NCI-H2081 (cell line): ENCODE data around the gene KLHL24.
"Not testable (repeated sequence)": the region's sequence is repeated elsewhere in the genome, so short reads cannot be mapped to it uniquely, and the experiment has no call there.

ENCODE experiments used
- DNase-seq, 2 experiments: peaks; one replicate each; lab custom pipeline; 2025; lab: John Stamatoyannopoulos, UW

The KLHL24 gene

GRCh38 chr3:183635431-183636220 lies at the start of gene KLHL24:
TSS of gene KLHL24 (plus strand) at chr3:183635623. CDS start at chr3:183650357, 14,734 bp downstream.
- DNase-seq: peak; percentile 100

GRCh38 chr3:183586477-183586876 lies 48.9 kb upstream of the KLHL24 start:
- DNase-seq: no peak

GRCh38 chr3:183587336-183587735 lies 48.1 kb upstream of the KLHL24 start:
- DNase-seq: no peak

DNA sequence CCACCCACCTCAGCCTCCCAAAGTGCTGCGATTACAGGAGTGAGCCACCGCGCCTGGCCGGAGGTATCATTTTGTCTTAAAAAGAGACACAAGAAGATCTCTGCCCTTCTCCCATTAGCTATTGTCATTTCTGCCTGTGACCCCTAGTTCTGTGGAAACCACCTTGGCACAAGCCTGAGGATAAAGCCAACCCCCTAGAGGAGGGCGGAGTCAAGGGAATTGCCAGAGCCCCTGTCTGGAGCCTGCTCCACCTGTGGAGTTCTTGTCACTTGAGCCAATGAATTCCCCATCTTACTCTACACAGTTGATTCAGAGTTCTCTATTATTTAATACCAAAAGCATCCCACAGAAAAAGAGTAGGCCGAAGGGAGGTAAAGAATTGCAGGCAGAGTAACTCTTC lies 45.0 kb upstream of the KLHL24 start:
- DNase-seq: no peak

DNA sequence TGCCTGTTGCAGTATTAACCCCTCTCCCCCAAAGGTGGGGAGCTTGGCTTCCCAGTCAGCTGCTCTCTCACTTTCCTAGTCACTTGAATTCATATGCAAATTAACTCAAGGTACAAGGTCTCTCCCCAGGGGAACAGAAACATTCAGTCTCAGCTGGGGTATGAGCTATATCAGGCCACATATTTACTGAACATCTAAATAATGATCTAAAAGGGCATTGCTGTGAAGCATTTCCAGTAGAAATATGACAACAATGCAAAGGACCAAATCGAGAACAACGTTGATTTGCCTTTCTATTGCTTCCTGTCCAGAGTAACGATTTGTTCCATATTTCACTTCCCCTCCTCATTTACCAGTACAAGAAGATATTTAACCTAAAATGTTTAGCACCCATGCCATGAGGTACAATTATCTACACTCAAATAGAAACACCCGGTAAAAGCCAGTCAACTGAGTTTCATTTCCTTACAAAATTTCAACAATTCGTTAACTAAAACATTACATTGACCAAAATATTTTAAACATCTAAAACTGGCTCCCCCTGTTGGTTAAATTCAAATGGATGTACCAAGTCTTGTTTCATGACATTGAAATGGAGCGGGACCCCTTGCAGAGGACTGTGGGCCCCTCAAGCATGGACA lies 43.4 kb upstream of the KLHL24 start:
- no peak for DNase-seq

- no peak for DNase-seq
Observed at GRCh38 chr3:183592821-183593220, 42.6 kb upstream of the KLHL24 start.

DNA sequence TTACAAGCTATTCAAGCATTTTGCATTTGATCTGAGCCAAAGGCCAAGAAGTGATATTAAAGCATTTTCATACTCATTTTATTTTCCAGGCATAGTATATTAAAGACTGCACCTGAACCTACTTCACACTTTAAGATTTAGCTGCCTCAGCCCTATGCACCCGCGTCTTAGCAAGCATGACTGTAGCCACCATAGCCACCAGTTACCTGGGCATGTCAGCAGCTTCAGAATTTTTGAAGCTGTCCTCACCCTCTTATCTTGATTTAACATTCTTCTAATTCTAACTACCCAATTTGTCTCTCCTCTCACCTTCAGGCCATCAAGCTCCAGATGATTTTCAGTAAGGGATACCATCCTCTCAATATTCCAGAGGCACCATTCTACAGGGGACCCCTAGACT lies 40.8 kb upstream of the KLHL24 start:
- DNase-seq: no peak

DNA sequence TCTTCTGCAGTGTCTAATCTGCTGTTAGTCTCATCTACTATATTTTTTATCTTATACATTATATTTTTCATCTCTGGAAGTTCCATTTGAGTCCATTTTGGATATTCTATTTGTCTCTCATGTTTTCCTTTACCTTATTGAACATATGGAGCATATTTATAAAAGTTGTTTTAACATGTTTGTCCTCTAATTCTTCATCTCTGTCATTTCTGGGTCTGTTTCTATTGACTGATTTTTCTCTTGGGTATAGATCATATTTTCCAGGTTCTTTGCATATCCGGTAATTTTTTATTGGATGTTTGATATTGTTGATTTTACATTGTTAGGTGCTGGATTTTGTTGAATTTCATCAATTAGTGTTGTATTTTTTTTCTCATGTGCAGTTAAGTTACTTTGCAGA lies 37.5 kb upstream of the KLHL24 start:
- no peak for DNase-seq

DNA sequence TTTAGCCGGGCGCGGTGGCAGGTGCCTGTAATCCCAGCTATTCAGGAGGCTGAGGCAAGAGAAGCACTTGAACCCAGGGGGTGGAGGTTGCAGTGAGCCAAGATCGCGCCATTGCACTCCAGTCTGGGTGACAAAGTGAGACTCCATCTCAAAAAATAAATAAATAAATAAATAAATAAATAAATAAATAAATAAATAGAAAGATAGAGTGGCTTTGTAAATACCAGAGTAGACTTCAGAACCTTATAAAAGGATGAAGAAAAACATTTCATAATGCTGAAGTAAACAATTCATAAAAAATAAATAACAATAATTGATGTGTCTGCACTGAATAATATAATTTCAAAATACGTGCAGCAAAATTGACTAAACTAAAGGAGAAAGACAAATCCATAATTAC lies 24.1 kb upstream of the KLHL24 start:
- DNase-seq: not testable (repeated sequence)

DNA sequence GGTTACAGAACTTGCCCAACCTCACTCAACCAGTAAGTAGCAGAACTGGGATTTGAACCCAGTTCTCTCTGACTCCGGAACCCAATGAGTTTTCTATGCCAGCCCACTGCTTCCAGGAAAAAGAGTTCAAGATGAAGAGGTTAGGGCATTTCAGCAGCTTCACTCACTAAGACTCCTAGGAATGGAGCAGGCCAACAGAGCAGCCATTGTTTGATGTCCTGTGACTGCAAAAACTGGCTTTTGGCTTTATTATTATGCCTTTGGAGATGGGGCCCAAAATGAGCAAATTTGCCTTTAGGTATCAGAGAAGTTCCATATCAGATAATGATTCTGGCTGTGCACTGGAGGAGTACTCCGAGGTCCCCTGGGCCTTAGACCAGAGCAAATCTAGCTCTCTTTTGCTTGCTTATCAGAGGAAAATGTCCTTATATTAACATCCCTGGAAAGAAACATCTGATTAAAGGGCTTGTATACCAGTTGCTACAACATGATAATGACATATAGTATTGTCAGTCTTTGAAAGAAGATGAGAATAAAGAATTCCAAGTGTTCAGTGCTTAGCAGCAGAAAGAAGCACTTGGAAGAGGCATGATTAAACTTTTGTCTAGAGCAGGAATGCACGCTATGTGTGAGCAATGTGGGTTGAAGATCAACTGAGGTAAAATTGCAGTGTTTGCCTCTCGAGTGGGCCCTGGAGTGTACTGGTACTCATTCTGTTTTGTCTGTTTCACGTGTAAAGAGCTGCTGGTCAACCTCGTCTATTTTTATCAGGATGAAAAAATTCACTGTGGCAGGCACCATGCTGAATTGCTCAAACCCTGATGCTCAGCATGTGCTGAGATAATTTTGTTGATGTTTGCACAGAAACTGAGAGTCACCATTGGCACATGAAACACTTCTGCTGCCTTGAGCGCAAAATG lies 21.8 kb upstream of the KLHL24 start:
- no peak for DNase-seq

DNA sequence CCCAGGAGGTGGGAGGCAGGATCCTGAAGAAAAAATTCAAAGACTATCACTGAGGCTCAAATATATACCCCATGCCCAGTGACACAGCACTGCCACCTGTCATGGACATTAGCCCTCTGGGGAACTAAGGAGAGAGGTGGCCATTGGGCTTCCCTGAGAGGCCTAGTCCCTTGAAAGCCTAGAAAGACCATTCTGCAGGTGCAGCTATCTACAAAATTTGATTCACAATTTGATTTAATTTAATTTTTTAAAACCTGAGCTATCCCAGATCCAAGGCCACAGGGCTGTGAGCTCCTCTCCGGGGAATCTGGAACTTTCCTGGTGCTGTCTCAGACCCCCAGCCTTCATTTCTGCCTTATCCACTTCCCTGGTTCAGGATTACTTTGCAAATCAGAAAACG lies 16.9 kb upstream of the KLHL24 start:
- DNase-seq: no peak

GRCh38 chr3:183619010-183619409 lies 16.4 kb upstream of the KLHL24 start:
- no peak for DNase-seq

- DNase-seq: no peak
Observed at GRCh38 chr3:183619624-183620251, 15.7 kb upstream of the KLHL24 start.

DNA sequence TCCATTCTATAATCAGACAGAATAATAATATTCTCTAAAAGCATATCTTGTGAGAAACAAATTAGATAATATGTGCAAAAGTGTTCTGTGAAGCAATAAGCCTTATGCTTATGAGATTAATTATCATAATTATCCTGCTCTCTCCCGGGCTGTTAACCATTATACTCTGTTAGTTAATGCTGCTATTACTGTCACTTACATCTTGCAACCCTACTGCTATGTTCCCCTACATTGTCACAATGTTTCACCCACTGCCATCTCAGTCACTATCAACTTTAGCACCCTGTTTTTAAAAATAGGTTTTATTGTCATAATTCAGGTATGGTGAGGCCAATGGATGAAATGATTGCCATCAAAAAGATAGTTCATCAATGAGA lies 15.2 kb upstream of the KLHL24 start:
- DNase-seq: no peak

DNA sequence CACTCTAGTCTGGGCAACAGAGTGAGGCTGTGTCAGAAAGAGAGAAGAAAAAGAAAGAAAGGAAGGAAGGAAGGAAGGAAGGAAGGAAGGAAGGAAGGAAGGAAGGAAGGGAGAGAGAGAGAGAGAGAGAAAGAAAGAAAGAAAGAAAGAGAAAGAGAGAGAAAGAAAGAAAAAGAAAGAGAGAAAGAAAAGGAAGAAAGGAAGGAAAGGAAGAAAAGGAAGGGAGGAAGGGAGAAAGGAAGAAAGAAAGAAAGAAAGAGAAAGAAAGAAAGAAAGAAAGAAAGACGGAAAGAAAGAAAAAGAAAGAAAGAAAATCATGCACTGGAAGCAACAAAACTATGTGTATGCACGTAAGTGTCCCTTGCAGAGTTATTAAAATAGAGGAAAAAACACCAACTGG lies 12.9 kb upstream of the KLHL24 start:
- not testable (repeated sequence) for DNase-seq

- DNase-seq: no peak
Observed at GRCh38 chr3:183626877-183627594, 8.4 kb upstream of the KLHL24 start.

GRCh38 chr3:183629546-183630301 lies 5.7 kb upstream of the KLHL24 start:
- DNase-seq: no peak

- DNase-seq: no peak
Observed at GRCh38 chr3:183631715-183632114, 3.7 kb upstream of the KLHL24 start.

GRCh38 chr3:183632725-183633124 lies 2.7 kb upstream of the KLHL24 start:
- DNase-seq: not testable (repeated sequence)

DNA sequence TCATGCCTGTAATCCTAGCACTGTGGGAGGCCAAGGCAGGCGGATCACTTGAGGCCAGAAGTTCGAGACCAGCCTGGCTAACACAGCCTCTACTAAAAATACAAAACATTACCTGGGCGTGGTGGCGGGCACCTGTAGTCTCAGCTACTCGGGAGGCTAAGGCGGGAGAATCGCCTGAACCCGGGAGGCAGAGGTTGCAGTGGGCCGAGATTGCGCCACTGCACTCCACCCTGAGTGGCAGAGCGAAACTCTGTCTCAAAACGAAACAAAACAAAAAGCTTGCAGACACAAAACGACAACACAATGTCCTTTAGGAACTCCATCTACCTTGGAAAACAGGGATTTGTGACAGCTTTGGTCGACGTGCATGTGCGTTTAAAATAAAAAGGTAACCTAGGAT lies 716 bp upstream of the KLHL24 start:
- DNase-seq: no peak

- no peak for DNase-seq
Observed at GRCh38 chr3:183635107-183635430, 354 bp upstream of the KLHL24 start.
